Osteocyte (in vitro differentiated cells): ENCODE data around the gene SH3GL3. TPM values are rescaled to one million over a fixed set of nuclear protein-coding genes. Genes with fewer than 3 reads are reported as not detected.

Experiments
- DNase-seq: peaks from one replicate; pipeline ENCODE4 v3.0.0; 2021; ENCODE audit warnings: mixed read lengths; ENCODE audit not compliant: unreplicated experiment; ENCODE audit errors: extremely low spot score
- H3K27ac Mint-ChIP-seq: one replicate; pipeline ENCODE4 v1.8.0; 2021; ENCODE audit warnings: mild to moderate bottlenecking, mixed read lengths; ENCODE audit not compliant: unreplicated experiment
- H3K27me3 Mint-ChIP-seq: one replicate; pipeline ENCODE4 v1.8.0; 2021; ENCODE audit warnings: mixed read lengths; ENCODE audit not compliant: unreplicated experiment
- H3K36me3 Mint-ChIP-seq: one replicate; pipeline ENCODE4 v1.8.0; 2021; ENCODE audit warnings: mixed read lengths; ENCODE audit not compliant: unreplicated experiment
- H3K4me1 Mint-ChIP-seq: one replicate; pipeline ENCODE4 v1.8.0; 2021; ENCODE audit warnings: mixed read lengths; ENCODE audit not compliant: unreplicated experiment
- H3K4me3 Mint-ChIP-seq: one replicate; pipeline ENCODE4 v1.8.0; 2021; ENCODE audit warnings: mild to moderate bottlenecking, moderate library complexity, mixed read lengths; ENCODE audit not compliant: unreplicated experiment
- H3K9me3 Mint-ChIP-seq: one replicate; pipeline ENCODE4 v1.8.0; 2021; ENCODE audit warnings: mixed read lengths; ENCODE audit not compliant: unreplicated experiment
- CTCF ChIP-seq: fragments of 200-600 bp; sonication (generic); IDR thresholded peaks from 2 replicates; pipeline ENCODE4 v1.5.0; 2021; ENCODE audit warnings: antibody characterized with exemption, mild to moderate bottlenecking, moderate library complexity
- total RNA-seq: library from RNA; stranded (reverse); gene quantifications from 2 replicates; pipeline ENCODE4 v1.2.1, GENCODE V29; 2021

SH3GL3 gene
- total RNA-seq, 1 donor from 2014 or later = not detected

DNA sequence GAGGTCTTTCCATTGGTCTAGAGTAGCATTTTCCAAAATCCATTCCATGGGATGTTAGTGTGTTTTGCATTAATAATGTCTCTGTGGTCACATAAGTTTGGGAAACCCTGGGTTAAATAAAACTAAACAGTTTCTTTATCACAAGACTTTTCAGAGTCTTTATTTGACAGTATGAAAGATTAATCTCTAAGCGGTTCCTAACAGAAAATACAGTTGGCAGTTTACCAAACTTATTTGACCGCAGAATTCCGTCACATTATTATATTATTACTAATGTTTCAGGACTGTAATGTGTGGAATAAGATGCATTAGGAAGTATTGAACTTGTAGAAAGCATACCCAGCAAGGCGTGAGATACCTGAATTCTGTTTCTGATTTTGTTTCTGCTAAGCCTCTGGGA lies 135.2 kb downstream of the SH3GL3 start:
- Mint-ChIP-seq H3K36me3 (no peaks in the 10 kb centered on the region), H3K4me1 (no peaks in the 10 kb centered on the region), H3K27ac (no peak overlapping the region), H3K27me3 (peaks cover 2% of the 10 kb centered on the region), H3K9me3 (no peaks in the 10 kb centered on the region), H3K4me3 (no peak overlapping the region)
- DNase-seq = no peak
- TF ChIP-seq CTCF = no peak

GRCh38 chr15:83585601-83586335 lies 138.6 kb downstream of the SH3GL3 start:
- Mint-ChIP-seq H3K27ac (no peak overlapping the region), H3K36me3 (no peaks in the 10 kb centered on the region), H3K4me3 (no peak overlapping the region), H3K27me3 (peaks cover 2% of the 10 kb centered on the region), H3K9me3 (no peaks in the 10 kb centered on the region), H3K4me1 (no peaks in the 10 kb centered on the region)
- no peak for TF ChIP-seq CTCF
- no peak for DNase-seq

DNA sequence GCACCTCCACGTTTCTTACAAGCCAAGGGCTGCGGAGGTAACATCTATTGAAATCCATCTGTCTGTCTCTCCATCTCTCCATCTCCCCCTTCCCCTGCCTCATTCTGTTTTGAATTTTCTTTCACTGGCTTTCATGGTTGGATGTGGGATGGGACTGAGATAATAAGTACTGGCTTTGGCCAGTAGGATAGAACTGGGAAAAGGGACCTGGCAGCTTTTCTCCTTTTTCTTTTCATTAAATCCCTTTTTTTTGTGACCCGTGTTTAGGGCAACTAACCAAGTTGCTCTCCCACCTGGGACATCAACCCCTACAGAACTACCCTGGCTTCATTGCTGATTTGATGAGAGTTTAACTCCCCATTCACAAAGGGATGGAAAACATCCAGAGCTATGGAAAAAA lies 139.9 kb downstream of the SH3GL3 start:
- TF ChIP-seq CTCF = no peak
- no peaks in the 10 kb centered on the region for H3K36me3 Mint-ChIP-seq
- no peaks in the 10 kb centered on the region for H3K9me3 Mint-ChIP-seq
- no peak for DNase-seq
- no peak overlapping the region for H3K27ac Mint-ChIP-seq
- no peaks in the 10 kb centered on the region for H3K4me1 Mint-ChIP-seq
- H3K4me3 Mint-ChIP-seq = no peak overlapping the region
- H3K27me3 Mint-ChIP-seq = peaks cover 2% of the 10 kb centered on the region

DNA sequence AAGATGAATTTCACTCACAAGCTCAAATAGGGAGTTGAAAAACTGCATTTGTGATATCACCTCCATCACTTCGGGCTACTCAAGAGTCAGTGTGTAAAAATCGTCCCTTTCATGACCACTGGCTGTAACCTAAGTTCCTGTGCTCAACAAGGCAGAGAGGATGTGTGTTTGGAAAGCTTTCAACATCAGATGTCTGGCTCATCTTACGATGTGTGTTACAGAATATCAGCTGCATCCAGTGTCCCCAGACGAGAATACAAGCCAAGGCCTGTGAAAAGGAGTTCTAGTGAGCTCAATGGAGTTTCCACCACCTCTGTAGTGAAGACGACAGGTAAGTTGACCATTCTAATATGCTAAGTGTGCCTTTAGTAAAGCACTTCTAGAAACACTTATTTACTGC lies 141.3 kb downstream of the SH3GL3 start:
- Mint-ChIP-seq H3K9me3 (no peaks in the 10 kb centered on the region), H3K4me3 (no peak overlapping the region), H3K4me1 (no peaks in the 10 kb centered on the region), H3K36me3 (no peaks in the 10 kb centered on the region), H3K27ac (no peak overlapping the region), H3K27me3 (peaks cover 2% of the 10 kb centered on the region)
- no peak for TF ChIP-seq CTCF
- no peak for DNase-seq

DNA sequence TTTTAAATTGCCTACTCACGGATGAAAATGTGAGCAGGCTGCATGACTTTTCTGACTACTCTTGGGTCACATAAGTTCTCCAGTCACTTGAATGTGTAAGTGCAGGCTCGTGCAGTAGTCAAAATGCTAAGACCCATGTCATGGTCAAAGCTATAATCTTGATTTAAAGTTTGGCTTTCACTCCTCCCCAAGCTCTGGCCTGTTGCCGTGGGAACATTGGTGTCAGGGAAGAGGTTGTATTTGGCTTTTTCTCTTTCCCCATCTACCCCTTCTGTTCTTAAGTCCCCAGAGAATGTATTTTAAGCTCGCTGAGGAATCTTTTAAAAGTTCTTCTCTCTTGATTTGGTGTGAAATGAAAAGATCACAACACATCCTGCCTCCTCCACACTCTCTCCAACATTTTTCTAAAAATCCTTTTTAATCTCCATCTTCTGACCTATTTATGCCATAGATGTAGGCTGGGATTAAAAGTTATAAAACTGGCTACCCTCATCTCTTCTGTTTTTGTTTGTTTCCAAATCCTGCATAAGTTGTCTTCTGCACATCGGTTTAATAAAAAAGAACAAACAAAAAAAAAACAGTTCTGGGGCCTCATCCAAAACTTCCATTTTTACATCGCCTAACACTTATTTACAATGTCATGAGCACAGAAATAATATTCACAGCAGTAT lies 145.4 kb downstream of the SH3GL3 start:
- no peak for DNase-seq
- Mint-ChIP-seq H3K27me3 (no peaks in the 10 kb centered on the region), H3K9me3 (no peaks in the 10 kb centered on the region), H3K27ac (no peak overlapping the region), H3K4me3 (no peak overlapping the region), H3K4me1 (no peaks in the 10 kb centered on the region), H3K36me3 (no peaks in the 10 kb centered on the region)
- TF ChIP-seq CTCF = no peak
